ENCODE measurements around the gene PCDHA3.
"Not testable (repeated sequence)": the region's sequence is repeated elsewhere in the genome, so short reads cannot be mapped to it uniquely, and the experiment has no call there.

PCDHA3 gene

GRCh38 chr5:140802781-140803271 lies 2.0 kb downstream of the PCDHA3 start:
- no peak for DNase-seq (ENCODE audit: low read depth, low spot score)
- TF ChIP-seq CTCF (IDR thresholded peaks at IDR 0.05; ENCODE audit: insufficient read depth, low read length, missing control alignments): no peak
- ChIA-PET POLR2A (no interaction called here), CTCF (no interaction called here)
- no peak overlapping the region for H3K4me3 ChIP-seq (ENCODE audit: low read depth, low read length)

GRCh38 chr5:140806834-140807775 lies 6.2 kb downstream of the PCDHA3 start, which contains the start of gene PCDHA4:
TSS of gene PCDHA4 (plus strand) at chr5:140807068.
- CTCF ChIA-PET: interaction anchor here (0.8 to 1.9 kb wide), 2 partner anchors 12 to 756 kb away, joined by 5 to 7 read pairs; partner anchors contain the start of gene PCDHA2
- peak within 1 kb of the TSS; percentile 33; the same call in 1 of the 2 replicates for H3K4me3 ChIP-seq (ENCODE audit: low read depth, low read length)
- POLR2A ChIA-PET: no interaction called here
- no peak for DNase-seq (ENCODE audit: low read depth, low spot score)
- TF ChIP-seq CTCF (IDR thresholded peaks at IDR 0.05; ENCODE audit: insufficient read depth, low read length, missing control alignments): peak; percentile 11

- DNase-seq (ENCODE audit: low read depth, low spot score); POLR2A ChIA-PET; H3K4me3 ChIP-seq (ENCODE audit: low read depth, low read length): not testable (repeated sequence)
- CTCF ChIA-PET: interaction anchor here (0.8 kb wide), 1 partner anchor 755 kb away, joined by 5 read pairs; no protein-coding TSS in a partner anchor
Observed at GRCh38 chr5:140808241-140808888, 7.5 kb downstream of the PCDHA3 start.

GRCh38 chr5:140808889-140809291 lies 8.0 kb downstream of the PCDHA3 start:
- TF ChIP-seq CTCF (IDR thresholded peaks at IDR 0.05; ENCODE audit: insufficient read depth, low read length, missing control alignments): no peak
- H3K4me3 ChIP-seq (ENCODE audit: low read depth, low read length): no peak overlapping the region
- CTCF ChIA-PET: no interaction called here
- DNase-seq (ENCODE audit: low read depth, low spot score): no peak
- POLR2A ChIA-PET: no interaction called here

- CTCF ChIA-PET: no interaction called here
- POLR2A ChIA-PET: no interaction called here
- peak; percentile 8 for TF ChIP-seq CTCF (IDR thresholded peaks at IDR 0.05; ENCODE audit: insufficient read depth, low read length, missing control alignments)
- no peak for DNase-seq (ENCODE audit: low read depth, low spot score)
- no peak within 1 kb of the TSS for H3K4me3 ChIP-seq (ENCODE audit: low read depth, low read length)
Observed at GRCh38 chr5:140821375-140822280, 20.8 kb downstream of the PCDHA3 start, which contains the start of gene PCDHA5. TSS of gene PCDHA5 (plus strand) at chr5:140821613.

GRCh38 chr5:140822281-140822629 lies 21.4 kb downstream of the PCDHA3 start:
- POLR2A ChIA-PET: no interaction called here
- TF ChIP-seq CTCF (IDR thresholded peaks at IDR 0.05; ENCODE audit: insufficient read depth, low read length, missing control alignments): no peak
- CTCF ChIA-PET: no interaction called here
- H3K4me3 ChIP-seq (ENCODE audit: low read depth, low read length): no peak overlapping the region
- DNase-seq (ENCODE audit: low read depth, low spot score): no peak

- H3K4me3 ChIP-seq (ENCODE audit: low read depth, low read length); POLR2A ChIA-PET; DNase-seq (ENCODE audit: low read depth, low spot score); CTCF ChIA-PET: not testable (repeated sequence)
Observed at GRCh38 chr5:140822969-140823368, 22.1 kb downstream of the PCDHA3 start.
